ENCODE data around the gene SMYD5. TPM values are rescaled to one million over a fixed set of nuclear protein-coding genes. Genes with fewer than 3 reads are reported as not detected.
"Not testable (repeated sequence)": the region's sequence is repeated elsewhere in the genome, so short reads cannot be mapped to it uniquely, and the experiment has no call there.

Gene SMYD5
- polyA plus RNA-seq, 3 donors: 1.6 to 5.2 (median 1.7) TPM

- H3K27ac Mint-ChIP-seq: peak overlapping the region in 1 of 7 donors; percentile 11
- TF ChIP-seq CTCF (IDR thresholded peaks at IDR 0.05): no peak
- no peak overlapping the region for H3K9ac ChIP-seq (ENCODE audit: insufficient read depth, low read length, poor library complexity, severe bottlenecking)
- H3K4me1 Mint-ChIP-seq: peaks cover 7% of the 10 kb centered on the region
- no peaks in the 10 kb centered on the region for H3K27me3 ChIP-seq (ENCODE audit: control insufficient read depth in 2 of 2, insufficient read depth in 2 of 2, low read length in 2 of 2)
- H3K4me2 ChIP-seq (replicated peaks; ENCODE audit: extremely low read depth, low read length, poor library complexity, severe bottlenecking): no peak overlapping the region
- H3K4me1 ChIP-seq (ENCODE audit: control insufficient read depth in 1 of 2, insufficient read depth in 2 of 2, low read length in 2 of 2): no peaks in the 10 kb centered on the region
- 55% methylated on average over 4 of the region's 17 CpGs for WGBS (ENCODE audit: insufficient coverage)
- no peaks in the 10 kb centered on the region for H3K79me2 ChIP-seq (ENCODE audit: insufficient read depth, low read length)
- no peaks in the 10 kb centered on the region for H4K20me1 ChIP-seq (ENCODE audit: insufficient read depth, low read length)
- no peaks in the 10 kb centered on the region for H3K9me3 Mint-ChIP-seq
- no peak overlapping the region for H2AFZ ChIP-seq (ENCODE audit: insufficient read depth, low read depth, low read length, poor library complexity, severe bottlenecking)
- no peak overlapping the region for H3K4me3 ChIP-seq (replicated peaks in 1 of 3; ENCODE audit: low read depth in 2 of 3, low read length in 3 of 3)
- peaks cover 32 to 77% of the 10 kb centered on the region in 2 donors for H3K36me3 ChIP-seq (replicated peaks in 1 of 2; ENCODE audit: control insufficient read depth in 1 of 2, insufficient read depth in 2 of 2, low read length in 2 of 2)
- H3K4me3 Mint-ChIP-seq: no peak overlapping the region
- no peaks in the 10 kb centered on the region for H3K9me3 ChIP-seq (replicated peaks in 1 of 2; ENCODE audit: control insufficient read depth in 1 of 2, insufficient read depth in 1 of 2, low read length in 2 of 2)
- intact Hi-C loops (cut with micrococcal nuclease): no loop called here
- no peak overlapping the region for H3K27ac ChIP-seq (ENCODE audit: low read depth in 1 of 2, low read length in 2 of 2)
- peaks cover 1% of the 10 kb centered on the region in 3 donors for H3K27me3 Mint-ChIP-seq (ENCODE audit: low read depth in 3 of 3)
- DNase-seq: no peak
- H3K36me3 Mint-ChIP-seq: peaks cover 38 to 47% of the 10 kb centered on the region in 2 donors
Observed at GRCh38 chr2:73260338-73260984, 46.4 kb downstream of the SMYD5 start.

GRCh38 chr2:73262108-73262651 lies 48.1 kb downstream of the SMYD5 start:
- no peak for DNase-seq
- H3K9ac ChIP-seq (ENCODE audit: insufficient read depth, low read length, poor library complexity, severe bottlenecking): no peak overlapping the region
- no peak overlapping the region for H3K4me3 ChIP-seq (replicated peaks in 1 of 3; ENCODE audit: low read depth in 2 of 3, low read length in 3 of 3)
- Mint-ChIP-seq H3K36me3 (peaks cover 45 to 57% of the 10 kb centered on the region in 2 donors), H3K4me1 (peaks cover 7% of the 10 kb centered on the region), H3K27ac (peak overlapping the region in 1 of 7 donors; percentile 39), H3K4me3 (no peak overlapping the region), H3K9me3 (no peaks in the 10 kb centered on the region), H3K27me3 (ENCODE audit: low read depth in 3 of 3) (peaks cover 0 to 1% (median 1%) of the 10 kb centered on the region in 3 donors)
- peaks cover 39 to 76% of the 10 kb centered on the region in 2 donors for H3K36me3 ChIP-seq (replicated peaks in 1 of 2; ENCODE audit: control insufficient read depth in 1 of 2, insufficient read depth in 2 of 2, low read length in 2 of 2)
- no CpG with 5 or more reads among the region's 4 CpGs for WGBS (ENCODE audit: insufficient coverage)
- H3K27ac ChIP-seq (ENCODE audit: low read depth in 1 of 2, low read length in 2 of 2): no peak overlapping the region
- no peak overlapping the region for H3K4me2 ChIP-seq (replicated peaks; ENCODE audit: extremely low read depth, low read length, poor library complexity, severe bottlenecking)
- H3K9me3 ChIP-seq (replicated peaks in 1 of 2; ENCODE audit: control insufficient read depth in 1 of 2, insufficient read depth in 1 of 2, low read length in 2 of 2): no peaks in the 10 kb centered on the region
- H2AFZ ChIP-seq (ENCODE audit: insufficient read depth, low read depth, low read length, poor library complexity, severe bottlenecking): no peak overlapping the region
- no peaks in the 10 kb centered on the region for H3K4me1 ChIP-seq (ENCODE audit: control insufficient read depth in 1 of 2, insufficient read depth in 2 of 2, low read length in 2 of 2)
- H3K79me2 ChIP-seq (ENCODE audit: insufficient read depth, low read length): no peaks in the 10 kb centered on the region
- no peak for TF ChIP-seq CTCF (IDR thresholded peaks at IDR 0.05)
- no peaks in the 10 kb centered on the region for H4K20me1 ChIP-seq (ENCODE audit: insufficient read depth, low read length)
- no peaks in the 10 kb centered on the region for H3K27me3 ChIP-seq (ENCODE audit: control insufficient read depth in 2 of 2, insufficient read depth in 2 of 2, low read length in 2 of 2)
- intact Hi-C loops (cut with micrococcal nuclease): no loop called here

GRCh38 chr2:73262691-73263429 lies 48.8 kb downstream of the SMYD5 start:
- peaks cover 39 to 81% of the 10 kb centered on the region in 2 donors for H3K36me3 ChIP-seq (replicated peaks in 1 of 2; ENCODE audit: control insufficient read depth in 1 of 2, insufficient read depth in 2 of 2, low read length in 2 of 2)
- H3K4me3 ChIP-seq (replicated peaks in 1 of 3; ENCODE audit: low read depth in 2 of 3, low read length in 3 of 3); H3K4me1 ChIP-seq (ENCODE audit: control insufficient read depth in 1 of 2, insufficient read depth in 2 of 2, low read length in 2 of 2); H3K9me3 Mint-ChIP-seq; H3K9ac ChIP-seq (ENCODE audit: insufficient read depth, low read length, poor library complexity, severe bottlenecking); H3K4me2 ChIP-seq (replicated peaks; ENCODE audit: extremely low read depth, low read length, poor library complexity, severe bottlenecking); intact Hi-C loops (cut with micrococcal nuclease); H3K4me1 Mint-ChIP-seq; H3K27me3 ChIP-seq (ENCODE audit: control insufficient read depth in 2 of 2, insufficient read depth in 2 of 2, low read length in 2 of 2); H2AFZ ChIP-seq (ENCODE audit: insufficient read depth, low read depth, low read length, poor library complexity, severe bottlenecking); H4K20me1 ChIP-seq (ENCODE audit: insufficient read depth, low read length); H3K27ac ChIP-seq (ENCODE audit: low read depth in 1 of 2, low read length in 2 of 2); DNase-seq; H3K9me3 ChIP-seq (replicated peaks in 1 of 2; ENCODE audit: control insufficient read depth in 1 of 2, insufficient read depth in 1 of 2, low read length in 2 of 2); H3K79me2 ChIP-seq (ENCODE audit: insufficient read depth, low read length); H3K27me3 Mint-ChIP-seq (ENCODE audit: low read depth in 3 of 3): not testable (repeated sequence)
- peaks cover 48 to 57% of the 10 kb centered on the region in 2 donors for H3K36me3 Mint-ChIP-seq
- H3K27ac Mint-ChIP-seq: peak overlapping the region in 1 of 7 donors; percentile 27
- peak overlapping the region in 1 of 2 donors; percentile 52 for H3K4me3 Mint-ChIP-seq
- 100% methylated on average over 7 of the region's 18 CpGs for WGBS (ENCODE audit: insufficient coverage)
